ACC112 (cell line): ENCODE results near the gene UBE2Q1.

Experiments
- H2AFZ ChIP-seq: fragments of 200-600 bp; sonication (generic); one replicate; pipeline ENCODE4 v1.6.0; 2017; ENCODE audit warnings: antibody characterized with exemption, low read length; ENCODE audit not compliant: unreplicated experiment
- H3K27ac ChIP-seq: fragments of 200-600 bp; sonication (generic); 2 replicates; pipeline ENCODE4 v1.5.1; 2014; ENCODE audit warnings: low read depth, mild to moderate bottlenecking, antibody characterized with exemption, low read length, moderate library complexity
- H3K27me3 ChIP-seq: fragments of 200-600 bp; sonication (generic); 2 replicates; pipeline ENCODE4 v1.6.1; 2014; ENCODE audit warnings: mild to moderate bottlenecking, antibody characterized with exemption, low read length, moderate library complexity, mixed read lengths; ENCODE audit not compliant: insufficient read depth
- H3K36me3 ChIP-seq: fragments of 200-600 bp; sonication (generic); 2 replicates; pipeline ENCODE4 v1.6.1; 2016; ENCODE audit warnings: mild to moderate bottlenecking, antibody characterized with exemption, low read length, moderate library complexity, mixed read lengths; ENCODE audit not compliant: insufficient read depth
- H3K4me1 ChIP-seq: fragments of 200-600 bp; sonication (generic); one replicate; pipeline ENCODE4 v1.6.1; 2016; ENCODE audit warnings: low read length, mixed read lengths; ENCODE audit not compliant: insufficient read depth, unreplicated experiment, control insufficient read depth
- H3K4me3 ChIP-seq: fragments of 200-600 bp; sonication (generic); 2 replicates; pipeline ENCODE4 v1.5.1; 2014; ENCODE audit warnings: mild to moderate bottlenecking, low read depth, low read length
- H3K79me2 ChIP-seq: fragments of 200-600 bp; sonication (generic); one replicate; pipeline ENCODE4 v1.6.0; 2016; ENCODE audit warnings: low read length; ENCODE audit not compliant: control insufficient read depth, unreplicated experiment, insufficient read depth

The UBE2Q1 gene

GRCh38 chr1:154591206-154591605 lies 32.7 kb upstream of the UBE2Q1 start:
- Histone ChIP-seq H3K4me3 (no peak overlapping the region), H3K79me2 (peaks cover 32% of the 10 kb centered on the region), H3K27ac (no peak overlapping the region)

DNA sequence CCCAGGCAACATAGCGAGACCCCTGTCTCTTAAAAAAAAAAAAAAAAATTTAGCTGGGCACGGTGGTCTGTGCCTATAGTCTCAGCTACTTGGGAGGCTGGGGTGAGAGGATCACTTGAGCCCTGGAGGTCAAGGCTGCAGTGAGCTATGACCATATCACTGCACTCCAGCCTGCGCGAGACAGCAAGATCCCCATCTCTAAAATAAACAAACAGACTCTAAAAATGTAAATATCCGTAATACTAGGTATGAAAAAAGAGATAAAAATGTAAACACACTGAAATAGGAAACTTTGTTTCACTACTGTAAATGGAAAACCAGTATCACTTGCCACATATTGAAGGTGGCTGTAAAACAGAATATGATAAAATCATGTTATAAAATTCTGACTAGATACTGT lies 32.3 kb upstream of the UBE2Q1 start:
- Histone ChIP-seq H2AFZ (no peak overlapping the region), H3K4me1 (peaks cover 1% of the 10 kb centered on the region), H3K27ac (no peak overlapping the region), H3K79me2 (peaks cover 32% of the 10 kb centered on the region), H3K36me3 (peaks cover 76% of the 10 kb centered on the region), H3K27me3 (no peaks in the 10 kb centered on the region), H3K4me3 (no peak overlapping the region)

More at GRCh38 chr1:154591206-154591605, 32.7 kb upstream of the UBE2Q1 start:
- Histone ChIP-seq H3K27me3 (no peaks in the 10 kb centered on the region), H2AFZ (no peak overlapping the region), H3K36me3 (peaks cover 75% of the 10 kb centered on the region), H3K4me1 (peaks cover 4% of the 10 kb centered on the region)

DNA sequence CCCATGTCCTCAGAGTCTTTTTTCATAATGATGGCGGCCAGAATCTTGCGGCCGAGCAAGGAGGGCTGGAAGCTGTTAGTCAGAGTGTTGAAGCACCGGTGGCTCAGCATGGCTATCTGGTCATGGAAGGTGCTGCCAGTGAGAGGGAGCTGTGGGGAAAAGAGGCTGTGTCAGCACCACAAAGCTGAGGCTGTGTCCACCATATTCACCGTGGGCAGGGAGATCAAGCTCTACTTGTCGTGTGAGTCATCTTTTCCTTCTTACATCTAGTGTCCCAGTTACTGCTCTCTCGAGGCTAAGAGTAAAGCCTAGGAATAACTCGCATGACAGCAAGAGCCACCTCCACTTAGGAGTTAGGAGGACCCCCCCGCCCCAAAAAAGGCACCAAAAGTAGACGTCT lies 31.3 kb upstream of the UBE2Q1 start:
- Histone ChIP-seq H3K36me3 (peaks cover 80% of the 10 kb centered on the region), H3K27ac (no peak overlapping the region), H3K4me3 (no peak overlapping the region), H3K27me3 (no peaks in the 10 kb centered on the region), H2AFZ (no peak overlapping the region), H3K4me1 (no peaks in the 10 kb centered on the region), H3K79me2 (peaks cover 28% of the 10 kb centered on the region)

DNA sequence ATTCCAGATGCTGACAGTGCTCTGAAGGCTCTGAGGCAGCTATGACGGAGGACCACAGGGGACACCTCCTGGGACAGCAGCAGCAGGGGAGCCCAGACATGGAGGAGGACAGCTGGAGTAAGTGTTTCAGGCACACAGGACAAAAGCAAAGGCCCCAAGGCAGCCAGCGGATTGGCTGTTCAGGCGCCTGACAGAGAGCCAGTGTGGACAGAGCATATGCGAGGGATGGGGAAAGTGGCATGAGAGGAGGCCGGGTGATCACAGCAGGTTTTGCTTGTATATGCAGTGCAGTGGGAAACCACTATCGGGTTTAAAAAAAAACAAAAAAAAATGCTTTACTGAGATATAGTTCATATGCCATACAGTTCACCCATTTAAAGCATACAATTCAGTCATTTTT lies 28.2 kb upstream of the UBE2Q1 start:
- no peaks in the 10 kb centered on the region for H3K4me1 ChIP-seq
- H3K27me3 ChIP-seq, result no peaks in the 10 kb centered on the region
- no peak overlapping the region for H3K4me3 ChIP-seq
- H3K36me3 ChIP-seq, result peaks cover 89% of the 10 kb centered on the region
- peaks cover 9% of the 10 kb centered on the region for H3K79me2 ChIP-seq
- H2AFZ ChIP-seq, result no peak overlapping the region
- no peak overlapping the region for H3K27ac ChIP-seq

DNA sequence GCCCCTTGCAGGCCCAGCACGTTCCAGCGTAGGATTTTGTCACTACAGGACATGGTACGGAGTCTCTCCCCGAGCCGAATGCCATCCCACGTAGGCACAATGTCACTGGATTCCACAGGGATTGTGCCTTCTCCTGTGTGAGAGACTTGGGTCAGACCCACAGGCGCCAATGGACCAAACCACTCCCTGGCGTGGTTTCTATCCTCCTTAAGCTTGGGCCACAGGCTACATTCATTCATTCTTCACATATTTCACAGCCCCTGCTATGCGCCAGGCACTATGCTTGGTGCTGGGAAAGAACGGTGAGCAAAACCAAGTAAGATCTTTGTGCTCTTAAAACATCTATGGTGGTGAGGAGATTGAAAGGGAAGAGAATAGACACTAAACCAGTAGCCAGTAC lies 27.8 kb upstream of the UBE2Q1 start:
- Histone ChIP-seq H3K4me1 (no peaks in the 10 kb centered on the region), H2AFZ (no peak overlapping the region), H3K4me3 (no peak overlapping the region), H3K36me3 (peaks cover 85% of the 10 kb centered on the region), H3K27ac (no peak overlapping the region), H3K27me3 (no peaks in the 10 kb centered on the region), H3K79me2 (peaks cover 7% of the 10 kb centered on the region)

GRCh38 chr1:154584267-154584994 lies 26.0 kb upstream of the UBE2Q1 start:
- no peaks in the 10 kb centered on the region for H3K4me1 ChIP-seq
- peaks cover 74% of the 10 kb centered on the region for H3K36me3 ChIP-seq
- no peaks in the 10 kb centered on the region for H3K27me3 ChIP-seq
- peaks cover 4% of the 10 kb centered on the region for H3K79me2 ChIP-seq
- no peak overlapping the region for H3K4me3 ChIP-seq
- no peak overlapping the region for H3K27ac ChIP-seq
- H2AFZ ChIP-seq, result no peak overlapping the region

DNA sequence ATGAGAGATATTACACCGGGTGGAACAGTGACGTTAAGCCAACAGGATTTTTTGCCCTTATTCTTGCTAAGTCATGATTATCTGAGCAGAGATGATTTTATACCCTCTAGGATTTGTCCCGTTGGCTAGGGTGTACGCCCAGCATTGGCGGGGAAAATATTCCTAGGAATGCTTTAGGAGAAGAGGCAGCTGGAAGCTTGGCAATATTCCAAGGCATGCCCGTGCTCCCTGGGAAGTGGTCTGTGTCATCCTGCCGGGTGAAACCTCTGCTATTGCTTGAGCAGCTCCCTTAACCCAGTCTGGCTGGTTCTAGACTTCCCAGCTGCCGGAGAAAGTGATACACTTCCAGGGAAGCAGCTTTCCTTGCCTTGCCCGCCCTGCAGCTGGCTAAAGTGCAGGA lies 25.3 kb upstream of the UBE2Q1 start:
- no peaks in the 10 kb centered on the region for H3K4me1 ChIP-seq
- H3K27ac ChIP-seq, result no peak overlapping the region
- H3K4me3 ChIP-seq, result no peak overlapping the region
- H3K36me3 ChIP-seq, result peaks cover 68% of the 10 kb centered on the region
- H3K79me2 ChIP-seq, result peaks cover 4% of the 10 kb centered on the region
- H2AFZ ChIP-seq, result no peak overlapping the region
- H3K27me3 ChIP-seq, result no peaks in the 10 kb centered on the region

DNA sequence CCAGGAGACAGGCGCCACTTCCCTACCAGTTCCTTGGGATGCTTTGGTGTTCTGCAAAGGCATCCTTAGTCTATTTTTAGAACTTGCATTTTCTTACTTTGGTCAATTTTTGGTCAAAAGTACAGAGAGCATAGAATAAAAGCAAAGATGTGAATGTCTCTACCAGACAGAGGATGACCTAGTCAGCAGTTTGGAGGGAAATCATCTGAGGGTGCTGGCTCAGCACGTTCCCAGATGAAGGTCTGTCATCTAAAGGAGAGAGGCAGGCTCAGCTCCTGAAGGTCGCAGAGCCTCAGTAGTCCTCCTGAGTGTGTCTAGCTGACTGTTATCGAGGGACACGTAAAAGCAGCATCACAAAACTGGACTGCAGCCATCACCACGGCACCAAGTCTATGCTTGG lies 24.4 kb upstream of the UBE2Q1 start:
- Histone ChIP-seq H3K4me1 (no peaks in the 10 kb centered on the region), H3K36me3 (peaks cover 59% of the 10 kb centered on the region)

DNA sequence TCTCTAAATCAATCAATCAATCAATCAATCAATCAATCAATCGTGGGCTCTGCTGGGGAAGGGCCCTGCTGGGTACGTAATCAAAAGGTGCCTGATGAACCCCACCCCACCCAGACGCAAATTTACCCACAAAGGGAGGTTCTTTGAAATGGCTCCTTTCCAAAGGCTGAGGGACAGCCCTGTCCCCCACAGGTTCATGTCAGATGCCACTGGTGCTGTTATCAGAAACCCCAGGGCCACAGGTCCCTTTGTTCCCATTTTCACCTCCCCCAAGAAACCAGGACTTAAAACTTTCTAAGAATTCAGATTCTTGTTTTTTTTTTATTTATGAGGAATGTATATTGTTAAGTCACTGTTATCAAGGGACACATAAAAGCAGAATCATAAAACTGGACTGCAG lies 23.3 kb upstream of the UBE2Q1 start:
- Histone ChIP-seq H3K4me1 (no peaks in the 10 kb centered on the region), H3K27me3 (no peaks in the 10 kb centered on the region), H3K36me3 (peaks cover 49% of the 10 kb centered on the region), H2AFZ (no peak overlapping the region), H3K27ac (no peak overlapping the region), H3K79me2 (no peaks in the 10 kb centered on the region), H3K4me3 (no peak overlapping the region)

More for the DNA sequence above, 24.4 kb upstream of the UBE2Q1 start:
- Histone ChIP-seq H3K4me3 (no peak overlapping the region), H2AFZ (no peak overlapping the region), H3K27ac (no peak overlapping the region), H3K79me2 (no peaks in the 10 kb centered on the region), H3K27me3 (no peaks in the 10 kb centered on the region)

- peaks cover 30% of the 10 kb centered on the region for H3K36me3 ChIP-seq
Measured at GRCh38 chr1:154579374-154579773, 20.9 kb upstream of the UBE2Q1 start.

GRCh38 chr1:154578058-154578418 lies 19.6 kb upstream of the UBE2Q1 start:
- Histone ChIP-seq H2AFZ (no peak overlapping the region), H3K79me2 (no peaks in the 10 kb centered on the region), H3K4me1 (no peaks in the 10 kb centered on the region), H3K27me3 (no peaks in the 10 kb centered on the region), H3K4me3 (no peak overlapping the region), H3K36me3 (peaks cover 17% of the 10 kb centered on the region), H3K27ac (no peak overlapping the region)

More at GRCh38 chr1:154579374-154579773, 20.9 kb upstream of the UBE2Q1 start:
- H3K4me1 ChIP-seq, result no peaks in the 10 kb centered on the region
- H3K27ac ChIP-seq, result no peak overlapping the region
- no peak overlapping the region for H3K4me3 ChIP-seq
- no peaks in the 10 kb centered on the region for H3K27me3 ChIP-seq
- no peaks in the 10 kb centered on the region for H3K79me2 ChIP-seq
- H2AFZ ChIP-seq, result no peak overlapping the region
